Endothelial cell of umbilical vein (primary cell): Measurements from ENCODE around the gene MTSS2.

ENCODE experiments used
- CTCF ChIP-seq, 2 donors: IDR thresholded peaks; 1 replicate in 1 of 2; 2 replicates in 1 of 2; pipeline ENCODE4 v1.5.1; 2011; ENCODE audit warnings: low read length in 2 of 2, mild to moderate bottlenecking in 2 of 2, moderate library complexity in 2 of 2, control low read depth in 1 of 2, inconsistent platforms in 1 of 2, low read depth in 1 of 2; ENCODE audit not compliant: insufficient read depth in 1 of 2; ENCODE audit errors: extremely low read depth in 1 of 2
- EZH2 ChIP-seq: IDR thresholded peaks from 2 replicates; pipeline ENCODE4 v1.6.1; 2012; ENCODE audit warnings: borderline replicate concordance, low read depth, mild to moderate bottlenecking, moderate library complexity, low read length, inconsistent platforms; ENCODE audit not compliant: severe bottlenecking
- FOS ChIP-seq: IDR thresholded peaks from 2 replicates; pipeline ENCODE4 v1.6.1; 2011; ENCODE audit warnings: mild to moderate bottlenecking, low read length, moderate library complexity, borderline replicate concordance; ENCODE audit not compliant: insufficient read depth
- GATA2 ChIP-seq: IDR thresholded peaks from 2 replicates; pipeline ENCODE4 v1.7.0; 2011; ENCODE audit warnings: low read depth, mild to moderate bottlenecking, moderate library complexity, mixed read lengths, low read length; ENCODE audit not compliant: insufficient read length, insufficient read depth
- POLR2A ChIP-seq: IDR thresholded peaks from 2 replicates; pipeline ENCODE4 v1.6.1; 2012; ENCODE audit warnings: low read depth, mild to moderate bottlenecking, control low read depth, low read length
- POLR2AphosphoS5 ChIP-seq: IDR thresholded peaks from 2 replicates; pipeline ENCODE4 v1.6.1; 2012; ENCODE audit warnings: low read depth, mild to moderate bottlenecking, control low read depth, low read length, moderate library complexity; ENCODE audit not compliant: insufficient read depth
- TF ChIP-seq, protein P1 (sequence below): IDR thresholded peaks from 2 replicates; pipeline ENCODE4 v1.6.1; 2011; ENCODE audit not compliant: insufficient read depth, insufficient read length

DNA sequence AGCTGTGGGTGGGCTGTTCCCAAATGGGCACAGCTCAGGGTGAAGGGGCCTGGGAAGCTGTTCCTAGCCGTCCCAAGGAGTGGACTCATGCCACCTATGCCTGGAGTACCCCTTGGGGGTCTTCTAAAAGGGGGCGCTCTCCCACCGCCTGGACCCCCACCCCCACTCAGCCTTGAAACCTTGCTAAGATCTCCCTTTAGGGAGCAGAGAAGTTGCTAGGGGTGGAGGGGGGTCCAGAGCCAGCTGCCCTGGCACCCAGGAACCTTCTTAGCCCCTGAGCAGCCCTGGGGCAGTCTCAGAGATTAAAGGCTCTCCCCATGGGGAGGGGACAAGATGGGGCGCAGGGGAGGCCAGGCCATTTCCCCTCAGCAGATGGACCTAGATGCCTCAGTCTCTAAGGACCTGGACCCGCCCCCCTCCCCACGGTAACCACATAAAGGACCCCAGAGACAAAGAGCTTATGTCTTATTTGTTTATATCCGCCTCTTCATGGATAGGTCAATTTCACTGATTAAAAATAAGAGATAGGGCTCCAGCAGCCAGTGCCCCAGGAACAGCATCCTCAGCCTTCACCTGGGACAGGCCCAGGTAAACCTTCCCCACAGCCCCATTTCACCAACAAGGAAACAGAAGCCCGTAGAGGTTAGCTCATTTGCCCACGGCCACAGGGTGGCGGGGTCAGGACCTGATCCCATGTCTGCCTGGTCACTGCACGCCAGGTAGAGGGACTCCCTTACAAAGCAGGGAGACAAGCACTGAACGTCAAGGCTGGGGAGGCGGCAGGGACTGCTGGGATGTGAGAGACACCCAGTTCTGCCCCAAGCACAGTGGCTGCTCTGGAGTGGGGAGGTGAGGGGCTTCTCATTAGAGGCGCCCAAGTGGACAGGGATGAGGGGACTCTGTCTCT lies 3.4 kb downstream of the MTSS2 start:
- TF ChIP-seq CTCF (IDR thresholded peaks at IDR 0.05; ENCODE audit: extremely low read depth in 1 of 2, insufficient read depth in 1 of 2, low read depth in 1 of 2, low read length in 2 of 2) (no peak), POLR2A (no peak), EZH2 (no peak), POLR2AphosphoS5 (no peak), GATA2 (no peak), FOS (no peak)
- TF ChIP-seq, protein P1, sequence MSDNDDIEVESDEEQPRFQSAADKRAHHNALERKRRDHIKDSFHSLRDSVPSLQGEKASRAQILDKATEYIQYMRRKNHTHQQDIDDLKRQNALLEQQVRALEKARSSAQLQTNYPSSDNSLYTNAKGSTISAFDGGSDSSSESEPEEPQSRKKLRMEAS, result no peak
